Fibroblast of the aortic adventitia (primary cell): ENCODE results near the gene CDC26. TPM values are rescaled to one million over a fixed set of nuclear protein-coding genes. Genes with fewer than 3 reads are reported as not detected.
A peak's percentile ranks its signal among the peaks of the same experiment; 100 is the strongest.

Experiments
- DNase-seq: peaks from one replicate; pipeline ENCODE4 v3.0.0-alpha.2; 2010; ENCODE audit warnings: low read depth
- H3K4me3 ChIP-seq: 2 replicates; pipeline ENCODE4 v1.5.1; 2011; ENCODE audit warnings: low read depth, mild to moderate bottlenecking, control low read depth, low read length, moderate library complexity
- CTCF ChIP-seq: IDR thresholded peaks from 2 replicates; pipeline ENCODE4 v1.5.1; 2011; ENCODE audit warnings: mild to moderate bottlenecking, low read length, control low read depth, inconsistent platforms; ENCODE audit not compliant: insufficient read depth
- total RNA-seq: library from RNA; depleted of rRNA; stranded (reverse); fragments of >200 nt; gene quantifications from 2 replicates; pipeline ENCODE4 v1.2.3, GENCODE V29; 2012; ENCODE audit warnings: low replicate concordance

Gene CDC26
- total RNA-seq, 1 donor, result 57.1 TPM

- H3K4me3 ChIP-seq, result no peak overlapping the region
- DNase-seq, result no peak
- no peak for TF ChIP-seq CTCF
Measured at GRCh38 chr9:113306566-113306965, 31.2 kb upstream of the CDC26 start.

- no peak for TF ChIP-seq CTCF
Measured at GRCh38 chr9:113302792-113303418, 27.5 kb upstream of the CDC26 start, which contains the start of gene RNF183. TSS of gene RNF183 (minus strand) at chr9:113303376. CDS start at chr9:113298184, 5,192 bp downstream.

GRCh38 chr9:113301548-113301947 is 26.2 kb upstream of the CDC26 start:
- DNase-seq, result no peak
- H3K4me3 ChIP-seq, result no peak overlapping the region
- TF ChIP-seq CTCF, result no peak

More at GRCh38 chr9:113302792-113303418, 27.5 kb upstream of the CDC26 start, which contains the start of gene RNF183:
- H3K4me3 ChIP-seq, result no peak within 1 kb of the TSS
- DNase-seq, result no peak

- DNase-seq, result peak; percentile 26
- no peak for TF ChIP-seq CTCF
- no peak overlapping the region for H3K4me3 ChIP-seq
Measured at GRCh38 chr9:113299800-113300292, 24.5 kb upstream of the CDC26 start.

GRCh38 chr9:113298924-113299770 is 23.8 kb upstream of the CDC26 start:
- no peak overlapping the region for H3K4me3 ChIP-seq
- DNase-seq, result no peak
- TF ChIP-seq CTCF, result no peak

GRCh38 chr9:113298311-113298710 is 22.9 kb upstream of the CDC26 start:
- DNase-seq, result no peak
- no peak for TF ChIP-seq CTCF
- no peak overlapping the region for H3K4me3 ChIP-seq
